HepG2 (cell line): ENCODE measurements around the gene DNAJC1. TPM values are rescaled to one million over a fixed set of nuclear protein-coding genes. Genes with fewer than 3 reads are reported as not detected.

Experiments
- KLF9 ChIP-seq: IDR thresholded peaks from 2 replicates; pipeline ENCODE4 v1.6.1; 2016; ENCODE audit warnings: low read depth
- POGZ ChIP-seq: sonication (generic); formaldehyde crosslinking; IDR thresholded peaks from 2 replicates; pipeline ENCODE4 v1.4.0; 2020; ENCODE audit warnings: mild to moderate bottlenecking, missing genetic modification reagents
- THYN1 ChIP-seq: sonication (generic); formaldehyde crosslinking; IDR thresholded peaks from 2 replicates; pipeline ENCODE4 v1.8.1; 2023; ENCODE audit warnings: low read depth, mild to moderate bottlenecking, moderate library complexity, missing genetic modification reagents, borderline replicate concordance
- ZNF264 ChIP-seq: sonication (generic); formaldehyde crosslinking; IDR thresholded peaks from 2 replicates; pipeline ENCODE4 v1.4.0; 2020; ENCODE audit warnings: missing genetic modification reagents
- polyA plus RNA-seq, 8 experiments: library from polyadenylated mRNA; depleted of rRNA in 3 of 8; stranded (reverse) in 7 of 8; unstranded in 1 of 8; fragments of >200 nt; fragmentation: Illumina TruSeq in 4 of 8; extraction: Trizol in 4 of 8; gene quantifications; 2 replicates each; pipeline versions ENCODE4 v1.2.1 to v1.2.3, GENCODE V29; 2011 to 2016; ENCODE audit warnings: low read depth in 4 of 8, missing spikeins in 1 of 8, mixed read lengths in 1 of 8; ENCODE audit not compliant: insufficient read depth in 1 of 8
- total RNA-seq, 5 experiments: library from RNA; depleted of rRNA; stranded (reverse); fragments of >200 nt; fragmentation: Illumina TruSeq; extraction: Trizol; gene quantifications; 2 replicates each; pipeline ENCODE4 v1.2.3, GENCODE V29; 2016; ENCODE audit warnings: low read depth in 1 of 5
- TF ChIP-seq, protein P1 (sequence below): sonication (generic); formaldehyde crosslinking; IDR thresholded peaks from 2 replicates; pipeline ENCODE4 v1.4.0; 2020; ENCODE audit warnings: missing genetic modification reagents, mild to moderate bottlenecking, borderline replicate concordance
- TF ChIP-seq, protein P2 (sequence below): sonication (generic); formaldehyde crosslinking; IDR thresholded peaks from 2 replicates; pipeline ENCODE4 v1.4.0; 2020; ENCODE audit warnings: mild to moderate bottlenecking, missing genetic modification reagents, borderline replicate concordance

DNAJC1 gene
- total and polyA plus RNA-seq, 2 of the 13 experiments (the other 11 are each of a cell fraction or from before 2014, with no cell fraction given): 9.9 to 16.6 TPM

DNA sequence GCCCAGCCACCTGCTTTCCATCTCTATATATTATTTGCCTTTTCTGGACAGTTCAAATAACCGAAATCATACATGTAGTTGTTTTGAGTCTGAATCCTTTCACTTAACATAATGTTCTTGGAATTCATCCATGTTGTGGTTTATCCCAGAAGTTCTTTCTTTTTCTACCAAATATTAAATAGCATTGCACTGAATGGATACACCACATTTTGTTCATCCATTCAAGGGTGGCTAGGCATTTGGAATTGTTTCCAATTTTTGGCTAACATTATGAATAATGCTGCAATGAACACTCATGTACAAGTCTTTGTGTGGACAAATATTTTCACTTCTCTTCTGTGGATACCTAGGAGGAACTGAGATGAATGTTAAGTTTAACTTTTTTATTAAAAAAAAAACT is 18.0 kb downstream of the DNAJC1 start (continued):
- no peak for TF ChIP-seq THYN1 (CRISPR knock-in tag)
- TF ChIP-seq, protein P1, sequence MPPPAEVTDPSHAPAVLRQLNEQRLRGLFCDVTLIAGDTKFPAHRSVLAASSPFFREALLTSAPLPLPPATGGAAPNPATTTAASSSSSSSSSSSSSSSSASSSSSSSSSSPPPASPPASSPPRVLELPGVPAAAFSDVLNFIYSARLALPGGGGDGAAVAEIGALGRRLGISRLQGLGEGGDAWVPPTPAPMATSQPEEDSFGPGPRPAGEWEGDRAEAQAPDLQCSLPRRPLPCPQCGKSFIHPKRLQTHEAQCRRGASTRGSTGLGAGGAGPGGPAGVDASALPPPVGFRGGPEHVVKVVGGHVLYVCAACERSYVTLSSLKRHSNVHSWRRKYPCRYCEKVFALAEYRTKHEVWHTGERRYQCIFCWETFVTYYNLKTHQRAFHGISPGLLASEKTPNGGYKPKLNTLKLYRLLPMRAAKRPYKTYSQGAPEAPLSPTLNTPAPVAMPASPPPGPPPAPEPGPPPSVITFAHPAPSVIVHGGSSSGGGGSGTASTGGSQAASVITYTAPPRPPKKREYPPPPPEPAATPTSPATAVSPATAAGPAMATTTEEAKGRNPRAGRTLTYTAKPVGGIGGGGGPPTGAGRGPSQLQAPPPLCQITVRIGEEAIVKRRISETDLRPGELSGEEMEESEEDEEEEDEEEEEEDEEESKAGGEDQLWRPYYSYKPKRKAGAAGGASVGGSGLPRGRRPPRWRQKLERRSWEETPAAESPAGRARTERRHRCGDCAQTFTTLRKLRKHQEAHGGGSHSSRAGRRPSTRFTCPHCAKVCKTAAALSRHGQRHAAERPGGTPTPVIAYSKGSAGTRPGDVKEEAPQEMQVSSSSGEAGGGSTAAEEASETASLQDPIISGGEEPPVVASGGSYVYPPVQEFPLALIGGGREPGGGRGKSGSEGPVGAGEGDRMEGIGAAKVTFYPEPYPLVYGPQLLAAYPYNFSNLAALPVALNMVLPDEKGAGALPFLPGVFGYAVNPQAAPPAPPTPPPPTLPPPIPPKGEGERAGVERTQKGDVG: no peak
- no peak for TF ChIP-seq POGZ (CRISPR knock-in tag)
- TF ChIP-seq ZNF264 (CRISPR knock-in tag): no peak
- TF ChIP-seq, protein P2, sequence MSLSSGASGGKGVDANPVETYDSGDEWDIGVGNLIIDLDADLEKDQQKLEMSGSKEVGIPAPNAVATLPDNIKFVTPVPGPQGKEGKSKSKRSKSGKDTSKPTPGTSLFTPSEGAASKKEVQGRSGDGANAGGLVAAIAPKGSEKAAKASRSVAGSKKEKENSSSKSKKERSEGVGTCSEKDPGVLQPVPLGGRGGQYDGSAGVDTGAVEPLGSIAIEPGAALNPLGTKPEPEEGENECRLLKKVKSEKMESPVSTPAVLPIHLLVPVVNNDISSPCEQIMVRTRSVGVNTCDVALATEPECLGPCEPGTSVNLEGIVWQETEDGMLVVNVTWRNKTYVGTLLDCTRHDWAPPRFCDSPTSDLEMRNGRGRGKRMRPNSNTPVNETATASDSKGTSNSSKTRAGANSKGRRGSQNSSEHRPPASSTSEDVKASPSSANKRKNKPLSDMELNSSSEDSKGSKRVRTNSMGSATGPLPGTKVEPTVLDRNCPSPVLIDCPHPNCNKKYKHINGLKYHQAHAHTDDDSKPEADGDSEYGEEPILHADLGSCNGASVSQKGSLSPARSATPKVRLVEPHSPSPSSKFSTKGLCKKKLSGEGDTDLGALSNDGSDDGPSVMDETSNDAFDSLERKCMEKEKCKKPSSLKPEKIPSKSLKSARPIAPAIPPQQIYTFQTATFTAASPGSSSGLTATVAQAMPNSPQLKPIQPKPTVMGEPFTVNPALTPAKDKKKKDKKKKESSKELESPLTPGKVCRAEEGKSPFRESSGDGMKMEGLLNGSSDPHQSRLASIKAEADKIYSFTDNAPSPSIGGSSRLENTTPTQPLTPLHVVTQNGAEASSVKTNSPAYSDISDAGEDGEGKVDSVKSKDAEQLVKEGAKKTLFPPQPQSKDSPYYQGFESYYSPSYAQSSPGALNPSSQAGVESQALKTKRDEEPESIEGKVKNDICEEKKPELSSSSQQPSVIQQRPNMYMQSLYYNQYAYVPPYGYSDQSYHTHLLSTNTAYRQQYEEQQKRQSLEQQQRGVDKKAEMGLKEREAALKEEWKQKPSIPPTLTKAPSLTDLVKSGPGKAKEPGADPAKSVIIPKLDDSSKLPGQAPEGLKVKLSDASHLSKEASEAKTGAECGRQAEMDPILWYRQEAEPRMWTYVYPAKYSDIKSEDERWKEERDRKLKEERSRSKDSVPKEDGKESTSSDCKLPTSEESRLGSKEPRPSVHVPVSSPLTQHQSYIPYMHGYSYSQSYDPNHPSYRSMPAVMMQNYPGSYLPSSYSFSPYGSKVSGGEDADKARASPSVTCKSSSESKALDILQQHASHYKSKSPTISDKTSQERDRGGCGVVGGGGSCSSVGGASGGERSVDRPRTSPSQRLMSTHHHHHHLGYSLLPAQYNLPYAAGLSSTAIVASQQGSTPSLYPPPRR (CRISPR knock-in tag): no peak
- no peak for TF ChIP-seq KLF9 (CRISPR knock-in tag)
- TF ChIP-seq, all 625 proteins: peak for 0
